ENCODE measurements around the gene JAK3.

DNA sequence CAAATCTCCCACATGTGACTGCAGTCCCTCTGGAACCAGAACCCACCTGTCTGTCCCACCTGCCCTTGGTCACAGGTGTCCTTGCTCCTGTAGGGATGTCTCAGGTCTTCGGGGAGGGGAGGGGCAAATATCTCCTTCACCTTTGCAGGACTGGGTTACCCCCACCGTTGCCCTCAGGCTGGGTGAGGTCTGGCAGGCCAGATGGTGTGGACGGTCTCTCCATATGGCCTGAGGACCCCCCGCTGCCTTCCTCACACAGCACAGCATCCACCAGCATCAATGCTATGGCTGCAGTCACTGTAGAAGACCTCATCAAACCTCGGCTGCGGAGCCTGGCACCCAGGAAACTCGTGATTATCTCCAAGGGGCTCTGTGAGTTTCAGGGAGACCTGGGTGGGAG, 33.9 kb upstream of the JAK3 start:
- TF ChIP-seq, protein P1, sequence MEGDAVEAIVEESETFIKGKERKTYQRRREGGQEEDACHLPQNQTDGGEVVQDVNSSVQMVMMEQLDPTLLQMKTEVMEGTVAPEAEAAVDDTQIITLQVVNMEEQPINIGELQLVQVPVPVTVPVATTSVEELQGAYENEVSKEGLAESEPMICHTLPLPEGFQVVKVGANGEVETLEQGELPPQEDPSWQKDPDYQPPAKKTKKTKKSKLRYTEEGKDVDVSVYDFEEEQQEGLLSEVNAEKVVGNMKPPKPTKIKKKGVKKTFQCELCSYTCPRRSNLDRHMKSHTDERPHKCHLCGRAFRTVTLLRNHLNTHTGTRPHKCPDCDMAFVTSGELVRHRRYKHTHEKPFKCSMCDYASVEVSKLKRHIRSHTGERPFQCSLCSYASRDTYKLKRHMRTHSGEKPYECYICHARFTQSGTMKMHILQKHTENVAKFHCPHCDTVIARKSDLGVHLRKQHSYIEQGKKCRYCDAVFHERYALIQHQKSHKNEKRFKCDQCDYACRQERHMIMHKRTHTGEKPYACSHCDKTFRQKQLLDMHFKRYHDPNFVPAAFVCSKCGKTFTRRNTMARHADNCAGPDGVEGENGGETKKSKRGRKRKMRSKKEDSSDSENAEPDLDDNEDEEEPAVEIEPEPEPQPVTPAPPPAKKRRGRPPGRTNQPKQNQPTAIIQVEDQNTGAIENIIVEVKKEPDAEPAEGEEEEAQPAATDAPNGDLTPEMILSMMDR (IDR thresholded peaks at IDR 0.05; ENCODE audit: low read length): no peak
- no peak for TF ChIP-seq EZH2 (IDR thresholded peaks at IDR 0.05; ENCODE audit: borderline replicate concordance, low read length)
